K562 (cell line): ENCODE results near the gene KRTAP2-3. TPM values are rescaled to one million over a fixed set of nuclear protein-coding genes. Genes with fewer than 3 reads are reported as not detected.

Experiments used
- ATAC-seq: fragments of 200-7000 bp; cut with Tn5 transposase; 3 replicates; pipeline ENCODE4 v1.9.1; 2020; ENCODE audit warnings: moderate library complexity
- BruUV-seq: library from RNA; stranded (reverse); fragments of 400-500 nt; replicated peaks from 2 replicates; lab custom pipeline; 2021; lab: Mats Ljungman, UMichigan
- CTCF ChIA-PET: fragments of 300-600 bp; formaldehyde crosslinking; extraction: SDS; loops from one replicate; lab custom pipeline; 2021; ENCODE audit warnings: low intra/inter-chr PET ratio; lab: Yijun Ruan, JAX
- POLR2A ChIA-PET: fragments of 300-600, 350-650 bp; sonication (Branson Sonifier 250); formaldehyde crosslinking; extraction: SDS; loops from one replicate; lab custom pipeline; 2021; ENCODE audit warnings: antibody characterized with exemption, inconsistent platforms; lab: Yijun Ruan, JAX
- DNase-seq, 4 experiments: peaks; one replicate each; pipeline versions ENCODE4 v3.0.0 to v3.0.0-alpha.2; 2011 to 2018; ENCODE audit warnings: low spot score in 3 of 4, mixed read lengths in 3 of 4; ENCODE audit errors: extremely low read depth in 1 of 4
- FAIRE-seq: peaks from 2 replicates; lab custom pipeline; 2011; peaks lifted over from hg19 to GRCh38; lab: Jason Lieb, UNC
- H2AFZ ChIP-seq: 2 replicates; pipeline ENCODE4 v1.6.0; 2011; ENCODE audit warnings: low read depth, low read length, control low read depth, inconsistent platforms
- H3K27ac ChIP-seq: fragments of 200-600 bp; 3 replicates; pipeline ENCODE4 v1.8.0; 2011; ENCODE audit warnings: low read depth, mild to moderate bottlenecking, control low read depth, inconsistent platforms, low read length, moderate library complexity, mixed read lengths; ENCODE audit errors: extremely low read depth
- H3K27me3 ChIP-seq, 2 experiments: fragments of 300-600 bp in 1 of 2; 2 replicates in 1 of 2; 3 replicates in 1 of 2; pipeline versions ENCODE4 v1.6.0 to v1.8.0; 2011; ENCODE audit warnings: inconsistent platforms in 2 of 2, low read length in 2 of 2, mild to moderate bottlenecking in 1 of 2, mixed read lengths in 1 of 2, moderate library complexity in 1 of 2; ENCODE audit not compliant: control insufficient read depth in 2 of 2, insufficient read depth in 2 of 2
- H3K36me3 ChIP-seq: fragments of 300-600 bp; 3 replicates; pipeline ENCODE4 v1.8.0; 2011; ENCODE audit warnings: mild to moderate bottlenecking, low read length, inconsistent platforms; ENCODE audit not compliant: control insufficient read depth, insufficient read depth
- H3K4me1 ChIP-seq, 2 experiments: fragments of 200-600 bp in 1 of 2; replicated peaks in 1 of 2; 2 replicates in 1 of 2; 3 replicates in 1 of 2; pipeline versions ENCODE4 v1.5.1 to v1.8.0; 2011; ENCODE audit warnings: inconsistent platforms in 2 of 2, low read length in 2 of 2, mild to moderate bottlenecking in 1 of 2, mixed read lengths in 1 of 2, moderate library complexity in 1 of 2; ENCODE audit not compliant: control insufficient read depth in 2 of 2, insufficient read depth in 2 of 2
- H3K4me2 ChIP-seq: 2 replicates; pipeline ENCODE4 v1.6.1; 2011; ENCODE audit warnings: low read length, control low read depth, inconsistent platforms, mixed read lengths; ENCODE audit not compliant: insufficient read depth
- H3K4me3 ChIP-seq: fragments of 200-600 bp; sonication (generic), shearing (Covaris generic); 2 replicates; pipeline ENCODE4 v1.5.1; 2016; ENCODE audit warnings: control low read depth, inconsistent platforms
- H3K79me2 ChIP-seq: fragments of 200-600 bp; 3 replicates; pipeline ENCODE4 v1.8.0; 2011; ENCODE audit warnings: low read length, inconsistent platforms; ENCODE audit not compliant: control insufficient read depth, insufficient read depth
- H3K9ac ChIP-seq, 2 experiments: 2 replicates each; pipeline versions ENCODE4 v1.6.0 to v1.6.1; 2011; ENCODE audit warnings: low read depth in 2 of 2, low read length in 2 of 2, control low read depth in 1 of 2, inconsistent platforms in 1 of 2, mild to moderate bottlenecking in 1 of 2, mixed read lengths in 1 of 2; ENCODE audit not compliant: insufficient read depth in 1 of 2
- H3K9me1 ChIP-seq: one replicate; pipeline ENCODE4 v1.6.0; 2011; ENCODE audit warnings: inconsistent platforms, mild to moderate bottlenecking, low read length, moderate library complexity; ENCODE audit not compliant: control insufficient read depth, insufficient read depth
- H3K9me3 ChIP-seq: replicated peaks from 2 replicates; pipeline ENCODE4 v1.5.1; 2011; ENCODE audit warnings: low read depth, low read length, inconsistent platforms; ENCODE audit not compliant: control insufficient read depth, insufficient read depth
- H4K20me1 ChIP-seq: replicated peaks from 2 replicates; pipeline ENCODE4 v1.6.1; 2011; ENCODE audit warnings: low read length, inconsistent platforms, mixed read lengths; ENCODE audit not compliant: control insufficient read depth, insufficient read depth
- ARHGAP35 ChIP-seq: fragments of 450-650 bp; IDR thresholded peaks from 2 replicates; pipeline ENCODE4 v1.6.1; 2018; ENCODE audit not compliant: partially characterized antibody
- BCOR ChIP-seq: fragments of 450-650 bp; IDR thresholded peaks from 2 replicates; pipeline ENCODE4 v1.6.1; 2016
- HNRNPLL ChIP-seq: fragments of 200-400 bp; formaldehyde crosslinking; IDR thresholded peaks from 2 replicates; pipeline ENCODE4 v1.6.1; 2017; ENCODE audit warnings: low read length, low read depth, mild to moderate bottlenecking; ENCODE audit not compliant: poor library complexity, severe bottlenecking
- U2AF2 ChIP-seq: fragments of 200-400 bp; formaldehyde crosslinking; optimal IDR thresholded peaks from 2 replicates; pipeline ENCODE3; 2017; ENCODE audit warnings: low read depth, mild to moderate bottlenecking, low read length
- WGBS: fragments of 100-300 bp; shearing (Covaris generic); methylation state at CpG from one replicate; pipeline ENCODE4 v1.1.6; 2016; ENCODE audit warnings: low coverage, mixed read lengths; ENCODE audit not compliant: insufficient coverage; ENCODE audit errors: missing lambda C conversion rate; 5-methylcytosine and 5-hydroxymethylcytosine counted together
- in situ Hi-C: fragments of 300-500 bp; cut with MboI; formaldehyde crosslinking; loops from 4 replicates; pipeline ENCODE4 v1.15.0; 2018; ENCODE audit warnings: inconsistent platforms, mixed read lengths
- intact Hi-C: fragments of 100-400 bp; cut with micrococcal nuclease; formaldehyde crosslinking; loops from 2 replicates; pipeline ENCODE4 v1.14.2; 2022
- polyA plus RNA-seq, 8 experiments: library from polyadenylated mRNA; depleted of rRNA in 4 of 8; stranded (reverse) in 5 of 8; unstranded in 3 of 8; fragments of >200 nt; fragmentation: Nextera tagmentation in 2 of 8; fragmentation: Illumina TruSeq in 1 of 8; extraction: Ambion mirVana in 2 of 8; extraction: Trizol in 1 of 8; gene quantifications; 2 replicates each; pipeline versions ENCODE4 v1.2.1 to v1.2.3, GENCODE V29; 2011 to 2014; ENCODE audit warnings: inconsistent platforms in 1 of 8, missing spikeins in 1 of 8
- total RNA-seq, 7 experiments: library from RNA; depleted of rRNA in 6 of 7; stranded (reverse); fragments of >200 nt in 6 of 7; fragmentation: Illumina TruSeq in 2 of 7; extraction: Trizol in 2 of 7; gene quantifications; 2 replicates each; pipeline versions ENCODE4 v1.2.1 to v1.2.3, GENCODE V29; 2011 to 2021; ENCODE audit warnings: low replicate concordance in 1 of 7
- TF ChIP-seq, protein P1 (sequence below), 2 experiments: fragments of 450-650 bp in 1 of 2; sonication (generic) in 1 of 2; formaldehyde crosslinking; conservative IDR thresholded peaks; 2 replicates each; pipeline versions ENCODE4 v1.4.0 to v1.8.1; 2020 to 2022; ENCODE audit warnings: mild to moderate bottlenecking in 1 of 2, missing genetic modification reagents in 1 of 2

The KRTAP2-3 gene
- total and polyA plus RNA-seq, 9 of the 15 experiments (the other 6 are each of a cell fraction or from before 2014, with no cell fraction given), result not detected

- peaks cover 0 to 8% of the 10 kb centered on the region in 2 experiments; a peak in 3 of 5 replicates for H3K27me3 ChIP-seq
- no peak for FAIRE-seq
- DNase-seq, result no peak
- H3K9ac ChIP-seq, result no peak overlapping the region
- no peaks in the 10 kb centered on the region for H3K9me3 ChIP-seq
- no peak overlapping the region for H3K27ac ChIP-seq
- H3K4me3 ChIP-seq, result no peak overlapping the region
- no peaks in the 10 kb centered on the region for H3K9me1 ChIP-seq
- CTCF ChIA-PET, result no interaction called here
- BruUV-seq, result no TSS peak
- POLR2A ChIA-PET, result no interaction called here
- WGBS, result 0% methylated on average over 4 of the region's 4 CpGs
- no peaks in the 10 kb centered on the region for H4K20me1 ChIP-seq
- H3K79me2 ChIP-seq, result no peaks in the 10 kb centered on the region
- no peaks in the 10 kb centered on the region; a peak in 1 of 5 replicates for H3K4me1 ChIP-seq
- H2AFZ ChIP-seq, result no peak overlapping the region
- no peak for ATAC-seq
- in situ Hi-C loops, result no loop called here
- intact Hi-C loops, result no loop called here
- H3K36me3 ChIP-seq, result no peaks in the 10 kb centered on the region
- no peak overlapping the region for H3K4me2 ChIP-seq
- no peak for TF ChIP-seq BCOR
- TF ChIP-seq, protein P1, sequence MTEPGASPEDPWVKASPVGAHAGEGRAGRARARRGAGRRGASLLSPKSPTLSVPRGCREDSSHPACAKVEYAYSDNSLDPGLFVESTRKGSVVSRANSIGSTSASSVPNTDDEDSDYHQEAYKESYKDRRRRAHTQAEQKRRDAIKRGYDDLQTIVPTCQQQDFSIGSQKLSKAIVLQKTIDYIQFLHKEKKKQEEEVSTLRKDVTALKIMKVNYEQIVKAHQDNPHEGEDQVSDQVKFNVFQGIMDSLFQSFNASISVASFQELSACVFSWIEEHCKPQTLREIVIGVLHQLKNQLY (CRISPR knock-in tag; conservative IDR thresholded peaks at IDR 0.05), result no peak
- no peak for TF ChIP-seq HNRNPLL
- TF ChIP-seq U2AF2, result no peak
- no peak for TF ChIP-seq ARHGAP35
These were observed 50.6 kb downstream of the KRTAP2-3 start for GRCh38 chr17:41009301-41009760.

Other genes starting within 250 kb of the KRTAP2-3 start
Only the 7 nearest of the 38 such genes appear.
- not detected in 2 replicates for gene KRTAP1-4, start 29.9 kb downstream of the KRTAP2-3 start, total RNA-seq (2014; rRNA removed)
- not detected in 2 replicates for gene KRTAP1-4, start 29.9 kb downstream of the KRTAP2-3 start, total RNA-seq (2014; rRNA removed; fragmentation: Illumina TruSeq; extraction: Trizol)
- not detected in 2 replicates for gene KRTAP1-4, start 29.9 kb downstream of the KRTAP2-3 start, total RNA-seq (2015; rRNA removed; fragmentation: Illumina TruSeq; extraction: Trizol)
- not detected in 2 replicates for gene KRTAP1-4, start 29.9 kb downstream of the KRTAP2-3 start, total RNA-seq (2021)
- gene KRTAP1-4, start 29.9 kb downstream of the KRTAP2-3 start, polyA plus RNA-seq (2011; rRNA removed), result not detected in 2 replicates
- gene KRTAP1-4, start 29.9 kb downstream of the KRTAP2-3 start, polyA plus RNA-seq (2014; fragmentation: Illumina TruSeq; extraction: Trizol), result not detected in 2 replicates
- not detected for gene KRTAP1-4, start 29.9 kb downstream of the KRTAP2-3 start, polyA plus RNA-seq (2014; fragmentation: Nextera tagmentation; extraction: Ambion mirVana)
- gene KRTAP1-4, start 29.9 kb downstream of the KRTAP2-3 start, polyA plus RNA-seq (2014; rRNA removed), result not detected in 2 replicates
- not detected in 2 replicates for gene KRTAP1-3, start 25.2 kb downstream of the KRTAP2-3 start, total RNA-seq (2014; rRNA removed)
- gene KRTAP1-3, start 25.2 kb downstream of the KRTAP2-3 start, total RNA-seq (2014; rRNA removed; fragmentation: Illumina TruSeq; extraction: Trizol), result not detected in 2 replicates
- not detected in 2 replicates for gene KRTAP1-3, start 25.2 kb downstream of the KRTAP2-3 start, total RNA-seq (2015; rRNA removed; fragmentation: Illumina TruSeq; extraction: Trizol)
- gene KRTAP1-3, start 25.2 kb downstream of the KRTAP2-3 start, total RNA-seq (2021), result not detected in 2 replicates
- not detected in 2 replicates for gene KRTAP1-3, start 25.2 kb downstream of the KRTAP2-3 start, polyA plus RNA-seq (2011; rRNA removed)
- not detected in 2 replicates for gene KRTAP1-3, start 25.2 kb downstream of the KRTAP2-3 start, polyA plus RNA-seq (2014; fragmentation: Illumina TruSeq; extraction: Trizol)
- gene KRTAP1-3, start 25.2 kb downstream of the KRTAP2-3 start, polyA plus RNA-seq (2014; fragmentation: Nextera tagmentation; extraction: Ambion mirVana), result not detected
- not detected in 2 replicates for gene KRTAP1-3, start 25.2 kb downstream of the KRTAP2-3 start, polyA plus RNA-seq (2014; rRNA removed)
- gene KRTAP1-1, start 18.7 kb downstream of the KRTAP2-3 start, total RNA-seq (2014; rRNA removed), result not detected in 2 replicates
- not detected in 2 replicates for gene KRTAP1-1, start 18.7 kb downstream of the KRTAP2-3 start, total RNA-seq (2014; rRNA removed; fragmentation: Illumina TruSeq; extraction: Trizol)
- not detected in 2 replicates for gene KRTAP1-1, start 18.7 kb downstream of the KRTAP2-3 start, total RNA-seq (2015; rRNA removed; fragmentation: Illumina TruSeq; extraction: Trizol)
- not detected in 2 replicates for gene KRTAP1-1, start 18.7 kb downstream of the KRTAP2-3 start, total RNA-seq (2021)
- not detected in 2 replicates for gene KRTAP1-1, start 18.7 kb downstream of the KRTAP2-3 start, polyA plus RNA-seq (2011; rRNA removed)
- gene KRTAP1-1, start 18.7 kb downstream of the KRTAP2-3 start, polyA plus RNA-seq (2014; fragmentation: Illumina TruSeq; extraction: Trizol), result not detected in 2 replicates
- gene KRTAP1-1, start 18.7 kb downstream of the KRTAP2-3 start, polyA plus RNA-seq (2014; fragmentation: Nextera tagmentation; extraction: Ambion mirVana), result not detected
- not detected in 2 replicates for gene KRTAP1-1, start 18.7 kb downstream of the KRTAP2-3 start, polyA plus RNA-seq (2014; rRNA removed)
- gene KRTAP2-1, start 12.8 kb downstream of the KRTAP2-3 start, total RNA-seq (2014; rRNA removed), result not detected in 2 replicates
- gene KRTAP2-1, start 12.8 kb downstream of the KRTAP2-3 start, total RNA-seq (2014; rRNA removed; fragmentation: Illumina TruSeq; extraction: Trizol), result not detected in 2 replicates
- not detected in 2 replicates for gene KRTAP2-1, start 12.8 kb downstream of the KRTAP2-3 start, total RNA-seq (2015; rRNA removed; fragmentation: Illumina TruSeq; extraction: Trizol)
- not detected in 2 replicates for gene KRTAP2-1, start 12.8 kb downstream of the KRTAP2-3 start, total RNA-seq (2021)
- gene KRTAP2-1, start 12.8 kb downstream of the KRTAP2-3 start, polyA plus RNA-seq (2011; rRNA removed), result not detected in 2 replicates
- not detected in 2 replicates for gene KRTAP2-1, start 12.8 kb downstream of the KRTAP2-3 start, polyA plus RNA-seq (2014; fragmentation: Illumina TruSeq; extraction: Trizol)
- gene KRTAP2-1, start 12.8 kb downstream of the KRTAP2-3 start, polyA plus RNA-seq (2014; fragmentation: Nextera tagmentation; extraction: Ambion mirVana), result not detected
- gene KRTAP2-1, start 12.8 kb downstream of the KRTAP2-3 start, polyA plus RNA-seq (2014; rRNA removed), result not detected in 2 replicates
- not detected in 2 replicates for gene KRTAP2-2, start 4.9 kb downstream of the KRTAP2-3 start, total RNA-seq (2014; rRNA removed)
- gene KRTAP2-2, start 4.9 kb downstream of the KRTAP2-3 start, total RNA-seq (2014; rRNA removed; fragmentation: Illumina TruSeq; extraction: Trizol), result not detected in 2 replicates
- gene KRTAP2-2, start 4.9 kb downstream of the KRTAP2-3 start, total RNA-seq (2015; rRNA removed; fragmentation: Illumina TruSeq; extraction: Trizol), result not detected in 2 replicates
- not detected in 2 replicates for gene KRTAP2-2, start 4.9 kb downstream of the KRTAP2-3 start, total RNA-seq (2021)
- gene KRTAP2-2, start 4.9 kb downstream of the KRTAP2-3 start, polyA plus RNA-seq (2011; rRNA removed), result not detected in 2 replicates
- gene KRTAP2-2, start 4.9 kb downstream of the KRTAP2-3 start, polyA plus RNA-seq (2014; fragmentation: Illumina TruSeq; extraction: Trizol), result not detected in 2 replicates
- gene KRTAP2-2, start 4.9 kb downstream of the KRTAP2-3 start, polyA plus RNA-seq (2014; fragmentation: Nextera tagmentation; extraction: Ambion mirVana), result not detected
- gene KRTAP2-2, start 4.9 kb downstream of the KRTAP2-3 start, polyA plus RNA-seq (2014; rRNA removed), result not detected in 2 replicates
- gene KRTAP2-4, start 5.8 kb upstream of the KRTAP2-3 start, total RNA-seq (2014; rRNA removed), result not detected in 2 replicates
- gene KRTAP2-4, start 5.8 kb upstream of the KRTAP2-3 start, total RNA-seq (2014; rRNA removed; fragmentation: Illumina TruSeq; extraction: Trizol), result not detected in 2 replicates
- gene KRTAP2-4, start 5.8 kb upstream of the KRTAP2-3 start, total RNA-seq (2015; rRNA removed; fragmentation: Illumina TruSeq; extraction: Trizol), result not detected in 2 replicates
- not detected in 2 replicates for gene KRTAP2-4, start 5.8 kb upstream of the KRTAP2-3 start, total RNA-seq (2021)
- gene KRTAP2-4, start 5.8 kb upstream of the KRTAP2-3 start, polyA plus RNA-seq (2011; rRNA removed), result not detected in 2 replicates
- gene KRTAP2-4, start 5.8 kb upstream of the KRTAP2-3 start, polyA plus RNA-seq (2014; fragmentation: Illumina TruSeq; extraction: Trizol), result not detected in 2 replicates
- not detected for gene KRTAP2-4, start 5.8 kb upstream of the KRTAP2-3 start, polyA plus RNA-seq (2014; fragmentation: Nextera tagmentation; extraction: Ambion mirVana)
- not detected in 2 replicates for gene KRTAP2-4, start 5.8 kb upstream of the KRTAP2-3 start, polyA plus RNA-seq (2014; rRNA removed)
- not detected in 2 replicates for gene KRTAP4-7, start 24.0 kb upstream of the KRTAP2-3 start, total RNA-seq (2014; rRNA removed)
- not detected in 2 replicates for gene KRTAP4-7, start 24.0 kb upstream of the KRTAP2-3 start, total RNA-seq (2014; rRNA removed; fragmentation: Illumina TruSeq; extraction: Trizol)
- gene KRTAP4-7, start 24.0 kb upstream of the KRTAP2-3 start, total RNA-seq (2015; rRNA removed; fragmentation: Illumina TruSeq; extraction: Trizol), result not detected in 2 replicates
- not detected in 2 replicates for gene KRTAP4-7, start 24.0 kb upstream of the KRTAP2-3 start, total RNA-seq (2021)
- gene KRTAP4-7, start 24.0 kb upstream of the KRTAP2-3 start, polyA plus RNA-seq (2011; rRNA removed), result not detected in 2 replicates
- gene KRTAP4-7, start 24.0 kb upstream of the KRTAP2-3 start, polyA plus RNA-seq (2014; fragmentation: Illumina TruSeq; extraction: Trizol), result not detected in 2 replicates
- gene KRTAP4-7, start 24.0 kb upstream of the KRTAP2-3 start, polyA plus RNA-seq (2014; fragmentation: Nextera tagmentation; extraction: Ambion mirVana), result not detected
- gene KRTAP4-7, start 24.0 kb upstream of the KRTAP2-3 start, polyA plus RNA-seq (2014; rRNA removed), result not detected in 2 replicates